ENCODE data around the gene EXOC2. TPM values are rescaled to one million over a fixed set of nuclear protein-coding genes. Genes with fewer than 3 reads are reported as not detected.

EXOC2 gene
- total RNA-seq, 1 experiment from 2014 or later = 30.5 TPM

- CTCF ChIA-PET = no interaction called here
These were observed 248.2 kb downstream of the EXOC2 start for GRCh38 chr6:444653-445275.

GRCh38 chr6:443621-444159 lies 249.2 kb downstream of the EXOC2 start:
- POLR2A ChIA-PET = no interaction called here
- H3K9me3 ChIP-seq (ENCODE audit: control insufficient read depth, insufficient read depth, low read depth, low read length) = no peaks in the 10 kb centered on the region
- no TSS peak for BruUV-seq (replicated peaks)
- intact Hi-C loops (cut with micrococcal nuclease; ENCODE audit: unreplicated experiment) = no loop called here
- H3K4me1 ChIP-seq (ENCODE audit: control insufficient read depth, insufficient read depth, low read length) = no peaks in the 10 kb centered on the region
- H3K36me3 ChIP-seq (ENCODE audit: control insufficient read depth, insufficient read depth, low read length) = no peaks in the 10 kb centered on the region
- DNase-seq (ENCODE audit: low read depth, low spot score) = no peak
- H3K4me3 ChIP-seq (ENCODE audit: low read depth in 2 of 2, low read length in 2 of 2) = no peak overlapping the region
- CTCF ChIA-PET = no interaction called here
- no peaks in the 10 kb centered on the region for H3K27me3 ChIP-seq (ENCODE audit: control insufficient read depth, insufficient read depth, low read length)
- ATAC-seq = no peak
- H3K27ac ChIP-seq (ENCODE audit: low read length) = no peak overlapping the region
- no peak for TF ChIP-seq REST (IDR thresholded peaks at IDR 0.05; ENCODE audit: insufficient read depth in 1 of 2, low read depth in 2 of 2, low read length in 1 of 2)
- no peak for TF ChIP-seq POLR2AphosphoS5 (IDR thresholded peaks at IDR 0.05; ENCODE audit: low read depth, low read length)
- in situ Hi-C loops (cut with HindIII; ENCODE audit: low pct_unique_long_range_greater_than_20kb, low sequenced_read_pairs) = no loop called here

More at GRCh38 chr6:444653-445275, 248.2 kb downstream of the EXOC2 start:
- no peak overlapping the region for H3K4me3 ChIP-seq (ENCODE audit: low read depth in 2 of 2, low read length in 2 of 2)
- DNase-seq (ENCODE audit: low read depth, low spot score) (no peak), ATAC-seq (no peak)
- H3K27ac ChIP-seq (ENCODE audit: low read length) = no peak overlapping the region
- H3K9me3 ChIP-seq (ENCODE audit: control insufficient read depth, insufficient read depth, low read depth, low read length) = no peaks in the 10 kb centered on the region
- no TSS peak for BruUV-seq (replicated peaks)
- H3K27me3 ChIP-seq (ENCODE audit: control insufficient read depth, insufficient read depth, low read length) = no peaks in the 10 kb centered on the region
- POLR2A ChIA-PET = no interaction called here
- intact Hi-C loops (cut with micrococcal nuclease; ENCODE audit: unreplicated experiment) (no loop called here), in situ Hi-C loops (cut with HindIII; ENCODE audit: low pct_unique_long_range_greater_than_20kb, low sequenced_read_pairs) (no loop called here)
- TF ChIP-seq POLR2AphosphoS5 (IDR thresholded peaks at IDR 0.05; ENCODE audit: low read depth, low read length) = no peak
- no peak for TF ChIP-seq CTCF (IDR thresholded peaks at IDR 0.05)
- no peak for TF ChIP-seq TCF7L2 (IDR thresholded peaks at IDR 0.05; ENCODE audit: low read depth, low read length)
- no peak for TF ChIP-seq REST (IDR thresholded peaks at IDR 0.05; ENCODE audit: insufficient read depth in 1 of 2, low read depth in 2 of 2, low read length in 1 of 2)
- TF ChIP-seq SIN3A (IDR thresholded peaks at IDR 0.05; ENCODE audit: borderline replicate concordance, insufficient read depth, low read depth, low read length) = no peak
- H3K36me3 ChIP-seq (ENCODE audit: control insufficient read depth, insufficient read depth, low read length) = no peaks in the 10 kb centered on the region
- no peaks in the 10 kb centered on the region for H3K4me1 ChIP-seq (ENCODE audit: control insufficient read depth, insufficient read depth, low read length)

Data from Panc1 (cell line).